ENCODE data around the gene VWA8. TPM values are rescaled to one million over a fixed set of nuclear protein-coding genes. Genes with fewer than 3 reads are reported as not detected.

Gene VWA8
- total and polyA plus RNA-seq, 2 experiments from 2014 or later, result 6.3 to 24.6 TPM

DNA sequence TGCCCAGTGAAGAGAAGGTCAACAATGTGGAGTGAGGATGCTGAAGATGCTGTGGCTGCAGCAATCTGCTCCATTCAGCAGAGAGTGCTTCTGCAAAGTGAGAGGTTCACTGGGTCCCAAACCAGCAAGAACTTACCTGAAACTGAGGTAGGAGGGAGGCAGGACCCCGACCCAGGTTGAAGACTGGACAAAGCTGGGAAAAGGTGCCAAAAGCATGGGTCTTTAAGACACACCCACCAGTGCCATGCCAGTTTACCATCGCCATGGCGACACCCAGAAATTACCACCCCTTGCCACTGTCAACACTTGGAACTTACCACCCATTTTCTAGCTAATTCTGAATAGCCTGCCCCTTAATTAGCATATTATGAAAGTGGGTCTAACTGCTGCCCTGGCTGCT lies 432.9 kb downstream of the VWA8 start:
- Histone ChIP-seq H3K27ac (ENCODE audit: low read depth) (no peak overlapping the region), H3K79me2 (replicated peaks; ENCODE audit: insufficient read depth) (no peaks in the 10 kb centered on the region), H4K20me1 (replicated peaks; ENCODE audit: insufficient read depth) (no peaks in the 10 kb centered on the region), H3K36me3 (ENCODE audit: insufficient read depth) (no peaks in the 10 kb centered on the region), H3K4me2 (no peak overlapping the region), H3K4me3 (no peak overlapping the region), H3F3A (replicated peaks; ENCODE audit: low read depth) (no peaks in the 10 kb centered on the region), H2AFZ (no peak overlapping the region), H3K4me1 (ENCODE audit: insufficient read depth) (0 out of 2 replicates have a peak, but pooled peaks cover 9% of the 10 kb centered on the region), H3K27me3 (ENCODE audit: insufficient read depth) (no peaks in the 10 kb centered on the region), H3K9me2 (ENCODE audit: insufficient read depth) (peaks cover 4% of the 10 kb centered on the region)
- no peaks in the 10 kb centered on the region for H3K27me3 Mint-ChIP-seq (ENCODE audit: insufficient read depth, low read depth, poor library complexity)
- TF ChIP-seq JUNB (IDR thresholded peaks at IDR 0.05; ENCODE audit: unreplicated experiment) (no peak), POLR2AphosphoS5 (IDR thresholded peaks at IDR 0.05; ENCODE audit: low read depth) (no peak)
- DNase-seq (ENCODE audit: low spot score) (no peak), ATAC-seq (no peak)
- no peak overlapping the region for H3K27ac Mint-ChIP-seq
- H3K36me3 Mint-ChIP-seq (ENCODE audit: low read depth), result no peaks in the 10 kb centered on the region
- H3K4me1 Mint-ChIP-seq, result peaks cover 9% of the 10 kb centered on the region
- H3K9me3 Mint-ChIP-seq, result no peaks in the 10 kb centered on the region
- no peak overlapping the region for H3K4me3 Mint-ChIP-seq

DNA sequence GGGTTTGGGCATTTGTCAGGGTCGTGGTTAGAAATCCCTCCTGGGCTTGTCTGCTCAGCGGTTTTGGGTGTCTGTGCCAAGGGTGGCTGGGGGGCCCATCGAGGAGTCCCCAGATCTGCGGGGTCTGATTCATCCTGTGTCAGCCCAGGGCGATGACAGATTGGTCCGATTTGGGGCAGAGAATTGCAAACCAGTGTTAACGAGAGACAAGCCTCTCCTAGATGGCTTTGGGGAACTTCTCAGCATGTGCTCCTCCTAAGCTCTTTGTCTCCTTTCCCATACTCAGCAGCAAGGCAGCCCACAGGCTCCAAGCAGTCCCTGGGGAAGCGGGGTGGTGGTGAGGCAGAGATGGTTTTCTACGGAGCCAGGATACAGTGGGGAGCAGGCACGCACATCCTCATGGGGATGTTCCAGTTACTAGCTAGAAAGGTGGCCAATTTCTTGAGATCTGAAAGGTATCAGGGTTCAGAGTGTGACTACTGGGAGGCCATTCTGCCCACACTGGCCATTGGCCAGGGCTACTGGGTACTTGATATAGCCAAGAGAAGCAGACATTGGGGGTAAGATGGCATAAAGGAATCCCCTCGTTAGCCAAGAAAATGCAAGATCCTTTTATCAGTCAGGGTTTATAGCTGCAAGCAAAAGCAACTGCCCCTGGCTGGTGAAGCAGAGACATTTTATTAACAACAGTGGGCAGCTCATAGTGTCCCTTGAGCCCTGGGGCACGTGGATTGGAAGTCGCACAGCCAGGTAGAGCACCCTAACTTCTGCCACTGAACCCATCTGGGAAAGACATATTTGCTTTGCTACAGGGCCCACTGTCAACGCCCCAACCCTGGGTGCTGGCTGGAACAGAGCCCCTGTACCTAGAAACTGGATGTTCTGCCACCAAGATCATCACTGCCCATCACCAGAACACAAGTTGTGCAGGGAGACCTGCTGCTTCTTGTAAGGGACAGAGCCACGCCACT lies 440.0 kb downstream of the VWA8 start:
- no peak overlapping the region for H3K27ac ChIP-seq (ENCODE audit: low read depth)
- H3K4me1 Mint-ChIP-seq, result peaks cover 9% of the 10 kb centered on the region
- no peaks in the 10 kb centered on the region for H3F3A ChIP-seq (replicated peaks; ENCODE audit: low read depth)
- no peaks in the 10 kb centered on the region for H3K36me3 ChIP-seq (ENCODE audit: insufficient read depth)
- H3K27me3 ChIP-seq (ENCODE audit: insufficient read depth), result no peaks in the 10 kb centered on the region
- H3K4me3 Mint-ChIP-seq, result no peak overlapping the region
- no peaks in the 10 kb centered on the region for H4K20me1 ChIP-seq (replicated peaks; ENCODE audit: insufficient read depth)
- H3K79me2 ChIP-seq (replicated peaks; ENCODE audit: insufficient read depth), result no peaks in the 10 kb centered on the region
- peaks cover 4% of the 10 kb centered on the region for H3K27me3 Mint-ChIP-seq (ENCODE audit: insufficient read depth, low read depth, poor library complexity)
- no peak for DNase-seq (ENCODE audit: low spot score)
- 0 out of 2 replicates have a peak overlapping the region, but pooled peaks have one; percentile 28 for H2AFZ ChIP-seq
- 0 out of 2 replicates have a peak, but pooled peaks cover 9% of the 10 kb centered on the region for H3K4me1 ChIP-seq (ENCODE audit: insufficient read depth)
- no peak overlapping the region for H3K27ac Mint-ChIP-seq
- H3K36me3 Mint-ChIP-seq (ENCODE audit: low read depth), result no peaks in the 10 kb centered on the region; the same call in 2 of the 3 replicates
- H3K9me3 Mint-ChIP-seq, result peaks cover 2% of the 10 kb centered on the region; the same call in 2 of the 3 replicates
- H3K9me2 ChIP-seq (ENCODE audit: insufficient read depth), result peaks cover 30% of the 10 kb centered on the region
- H3K4me2 ChIP-seq, result no peak overlapping the region
- no peak overlapping the region for H3K4me3 ChIP-seq
- no peak for ATAC-seq
- no peak for TF ChIP-seq JUNB (IDR thresholded peaks at IDR 0.05; ENCODE audit: unreplicated experiment)
- no peak for TF ChIP-seq ZNF114 (CRISPR knock-in tag; IDR thresholded peaks at IDR 0.05)
- TF ChIP-seq, protein P1, sequence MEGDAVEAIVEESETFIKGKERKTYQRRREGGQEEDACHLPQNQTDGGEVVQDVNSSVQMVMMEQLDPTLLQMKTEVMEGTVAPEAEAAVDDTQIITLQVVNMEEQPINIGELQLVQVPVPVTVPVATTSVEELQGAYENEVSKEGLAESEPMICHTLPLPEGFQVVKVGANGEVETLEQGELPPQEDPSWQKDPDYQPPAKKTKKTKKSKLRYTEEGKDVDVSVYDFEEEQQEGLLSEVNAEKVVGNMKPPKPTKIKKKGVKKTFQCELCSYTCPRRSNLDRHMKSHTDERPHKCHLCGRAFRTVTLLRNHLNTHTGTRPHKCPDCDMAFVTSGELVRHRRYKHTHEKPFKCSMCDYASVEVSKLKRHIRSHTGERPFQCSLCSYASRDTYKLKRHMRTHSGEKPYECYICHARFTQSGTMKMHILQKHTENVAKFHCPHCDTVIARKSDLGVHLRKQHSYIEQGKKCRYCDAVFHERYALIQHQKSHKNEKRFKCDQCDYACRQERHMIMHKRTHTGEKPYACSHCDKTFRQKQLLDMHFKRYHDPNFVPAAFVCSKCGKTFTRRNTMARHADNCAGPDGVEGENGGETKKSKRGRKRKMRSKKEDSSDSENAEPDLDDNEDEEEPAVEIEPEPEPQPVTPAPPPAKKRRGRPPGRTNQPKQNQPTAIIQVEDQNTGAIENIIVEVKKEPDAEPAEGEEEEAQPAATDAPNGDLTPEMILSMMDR (conservative IDR thresholded peaks at IDR 0.05; ENCODE audit: low read depth in 2 of 2), result no peak
- no peak for TF ChIP-seq NANOG (IDR thresholded peaks at IDR 0.05; ENCODE audit: borderline replicate concordance)
- no peak for TF ChIP-seq POLR2AphosphoS5 (IDR thresholded peaks at IDR 0.05; ENCODE audit: low read depth)
- no peak for TF ChIP-seq STAT1 (IDR thresholded peaks at IDR 0.05; ENCODE audit: unreplicated experiment)
- TF ChIP-seq EZH2 (IDR thresholded peaks at IDR 0.05; ENCODE audit: low read depth, unreplicated experiment), result no peak
- no peak for TF ChIP-seq EZH2phosphoT487 (IDR thresholded peaks at IDR 0.05; ENCODE audit: unreplicated experiment)
- no peak for TF ChIP-seq CREB1 (CRISPR knock-in tag; IDR thresholded peaks at IDR 0.05; ENCODE audit: low read depth)
- no peak for TF ChIP-seq ZNF331 (CRISPR knock-in tag; IDR thresholded peaks at IDR 0.05; ENCODE audit: low read depth)
- TF ChIP-seq, protein P2, sequence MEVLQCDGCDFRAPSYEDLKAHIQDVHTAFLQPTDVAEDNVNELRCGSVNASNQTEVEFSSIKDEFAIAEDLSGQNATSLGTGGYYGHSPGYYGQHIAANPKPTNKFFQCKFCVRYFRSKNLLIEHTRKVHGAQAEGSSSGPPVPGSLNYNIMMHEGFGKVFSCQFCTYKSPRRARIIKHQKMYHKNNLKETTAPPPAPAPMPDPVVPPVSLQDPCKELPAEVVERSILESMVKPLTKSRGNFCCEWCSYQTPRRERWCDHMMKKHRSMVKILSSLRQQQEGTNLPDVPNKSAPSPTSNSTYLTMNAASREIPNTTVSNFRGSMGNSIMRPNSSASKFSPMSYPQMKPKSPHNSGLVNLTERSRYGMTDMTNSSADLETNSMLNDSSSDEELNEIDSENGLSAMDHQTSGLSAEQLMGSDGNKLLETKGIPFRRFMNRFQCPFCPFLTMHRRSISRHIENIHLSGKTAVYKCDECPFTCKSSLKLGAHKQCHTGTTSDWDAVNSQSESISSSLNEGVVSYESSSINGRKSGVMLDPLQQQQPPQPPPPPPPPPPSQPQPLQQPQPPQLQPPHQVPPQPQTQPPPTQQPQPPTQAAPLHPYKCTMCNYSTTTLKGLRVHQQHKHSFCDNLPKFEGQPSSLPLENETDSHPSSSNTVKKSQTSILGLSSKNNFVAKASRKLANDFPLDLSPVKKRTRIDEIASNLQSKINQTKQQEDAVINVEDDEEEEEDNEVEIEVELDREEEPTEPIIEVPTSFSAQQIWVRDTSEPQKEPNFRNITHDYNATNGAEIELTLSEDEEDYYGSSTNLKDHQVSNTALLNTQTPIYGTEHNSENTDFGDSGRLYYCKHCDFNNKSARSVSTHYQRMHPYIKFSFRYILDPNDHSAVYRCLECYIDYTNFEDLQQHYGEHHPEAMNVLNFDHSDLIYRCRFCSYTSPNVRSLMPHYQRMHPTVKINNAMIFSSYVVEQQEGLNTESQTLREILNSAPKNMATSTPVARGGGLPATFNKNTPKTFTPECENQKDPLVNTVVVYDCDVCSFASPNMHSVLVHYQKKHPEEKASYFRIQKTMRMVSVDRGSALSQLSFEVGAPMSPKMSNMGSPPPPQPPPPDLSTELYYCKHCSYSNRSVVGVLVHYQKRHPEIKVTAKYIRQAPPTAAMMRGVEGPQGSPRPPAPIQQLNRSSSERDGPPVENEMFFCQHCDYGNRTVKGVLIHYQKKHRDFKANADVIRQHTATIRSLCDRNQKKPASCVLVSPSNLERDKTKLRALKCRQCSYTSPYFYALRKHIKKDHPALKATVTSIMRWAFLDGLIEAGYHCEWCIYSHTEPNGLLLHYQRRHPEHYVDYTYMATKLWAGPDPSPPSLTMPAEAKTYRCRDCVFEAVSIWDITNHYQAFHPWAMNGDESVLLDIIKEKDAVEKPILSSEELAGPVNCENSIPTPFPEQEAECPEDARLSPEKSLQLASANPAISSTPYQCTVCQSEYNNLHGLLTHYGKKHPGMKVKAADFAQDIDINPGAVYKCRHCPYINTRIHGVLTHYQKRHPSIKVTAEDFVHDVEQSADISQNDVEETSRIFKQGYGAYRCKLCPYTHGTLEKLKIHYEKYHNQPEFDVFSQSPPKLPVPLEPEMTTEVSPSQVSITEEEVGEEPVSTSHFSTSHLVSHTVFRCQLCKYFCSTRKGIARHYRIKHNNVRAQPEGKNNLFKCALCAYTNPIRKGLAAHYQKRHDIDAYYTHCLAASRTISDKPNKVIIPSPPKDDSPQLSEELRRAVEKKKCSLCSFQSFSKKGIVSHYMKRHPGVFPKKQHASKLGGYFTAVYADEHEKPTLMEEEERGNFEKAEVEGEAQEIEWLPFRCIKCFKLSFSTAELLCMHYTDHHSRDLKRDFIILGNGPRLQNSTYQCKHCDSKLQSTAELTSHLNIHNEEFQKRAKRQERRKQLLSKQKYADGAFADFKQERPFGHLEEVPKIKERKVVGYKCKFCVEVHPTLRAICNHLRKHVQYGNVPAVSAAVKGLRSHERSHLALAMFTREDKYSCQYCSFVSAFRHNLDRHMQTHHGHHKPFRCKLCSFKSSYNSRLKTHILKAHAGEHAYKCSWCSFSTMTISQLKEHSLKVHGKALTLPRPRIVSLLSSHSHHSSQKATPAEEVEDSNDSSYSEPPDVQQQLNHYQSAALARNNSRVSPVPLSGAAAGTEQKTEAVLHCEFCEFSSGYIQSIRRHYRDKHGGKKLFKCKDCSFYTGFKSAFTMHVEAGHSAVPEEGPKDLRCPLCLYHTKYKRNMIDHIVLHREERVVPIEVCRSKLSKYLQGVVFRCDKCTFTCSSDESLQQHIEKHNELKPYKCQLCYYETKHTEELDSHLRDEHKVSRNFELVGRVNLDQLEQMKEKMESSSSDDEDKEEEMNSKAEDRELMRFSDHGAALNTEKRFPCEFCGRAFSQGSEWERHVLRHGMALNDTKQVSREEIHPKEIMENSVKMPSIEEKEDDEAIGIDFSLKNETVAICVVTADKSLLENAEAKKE (CRISPR knock-in tag; IDR thresholded peaks at IDR 0.05), result no peak

All from GM23338 (cell line).